ENCODE measurements around the gene ADORA2A. TPM values are rescaled to one million over a fixed set of nuclear protein-coding genes. Genes with fewer than 3 reads are reported as not detected.

Gene ADORA2A
- total and polyA plus RNA-seq, 2 of the 8 experiments (the other 6 are each of a cell fraction or from before 2014, with no cell fraction given): 7.1 to 20.3 TPM

DNA sequence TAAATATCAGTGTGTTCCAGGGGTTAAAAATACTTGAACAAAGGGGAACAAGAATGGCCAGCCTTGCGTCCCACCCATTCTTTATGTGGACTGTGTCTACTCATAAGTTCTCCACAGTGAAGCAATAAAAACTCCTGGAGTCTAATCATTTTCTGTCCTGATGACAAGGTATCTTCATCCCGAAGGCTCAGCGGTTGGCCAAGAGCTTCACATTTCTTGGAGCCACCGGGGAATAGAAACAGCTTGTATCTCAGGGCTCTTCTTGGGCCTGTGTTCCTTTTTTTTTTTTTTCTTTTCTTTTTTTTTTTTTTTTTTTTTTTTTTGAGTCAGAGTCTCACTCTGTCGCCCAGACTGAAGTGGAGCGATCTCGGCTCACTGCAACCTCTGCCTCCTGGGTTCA is 36.8 kb upstream of the ADORA2A start (continued):
- TF ChIP-seq MAX (IDR thresholded peaks at IDR 0.05) (no peak), SRF (IDR thresholded peaks at IDR 0.05; ENCODE audit: low read depth, low read length) (no peak), POLR2AphosphoS5 (IDR thresholded peaks at IDR 0.05; ENCODE audit: low read depth, low read length) (no peak)
